Measurements from ENCODE around the gene AIMP1.
A peak's percentile ranks its signal among the peaks of the same experiment; 100 is the strongest.
"Not testable (repeated sequence)": the region's sequence is repeated elsewhere in the genome, so short reads cannot be mapped to it uniquely, and the experiment has no call there.

The AIMP1 gene

GRCh38 chr4:106317815-106318214, 1.5 kb downstream of the AIMP1 start:
- DNase-seq, result no peak
- Histone ChIP-seq H3K4me3 (peak overlapping the region in 1 of 2 donors; percentile 76), H3K27me3 (no peaks in the 10 kb centered on the region), H3K9me3 (no peaks in the 10 kb centered on the region), H3K4me1 (peaks cover 0 to 62% (median 28%) of the 10 kb centered on the region in 4 donors), H3K27ac (peak overlapping the region in 1 of 2 donors; percentile 96), H3K36me3 (peaks cover 0 to 10% (median 9%) of the 10 kb centered on the region in 3 donors)
- intact Hi-C loops (cut with DNase I; ENCODE audit: low total_unique reads), result no loop called here
- no peak for TF ChIP-seq CTCF (IDR thresholded peaks at IDR 0.05)

GRCh38 chr4:106318511-106318910, 2.2 kb downstream of the AIMP1 start:
- intact Hi-C loops (cut with DNase I; ENCODE audit: low total_unique reads), result no loop called here

GRCh38 chr4:106320235-106320634, 3.9 kb downstream of the AIMP1 start:
- H3K9me3 ChIP-seq, result no peaks in the 10 kb centered on the region
- H3K27ac ChIP-seq, result no peak overlapping the region
- no peak overlapping the region for H3K4me3 ChIP-seq
- H3K4me1 ChIP-seq, result peaks cover 0 to 51% (median 16%) of the 10 kb centered on the region in 4 donors
- no peak for DNase-seq
- intact Hi-C loops (cut with DNase I; ENCODE audit: low total_unique reads), result no loop called here
- no peaks in the 10 kb centered on the region for H3K27me3 ChIP-seq
- no peak for TF ChIP-seq CTCF (IDR thresholded peaks at IDR 0.05)
- H3K36me3 ChIP-seq, result peaks cover 0 to 13% (median 10%) of the 10 kb centered on the region in 3 donors

More at GRCh38 chr4:106318511-106318910, 2.2 kb downstream of the AIMP1 start:
- no peak for DNase-seq
- TF ChIP-seq CTCF (IDR thresholded peaks at IDR 0.05), result no peak
- Histone ChIP-seq H3K4me1 (peaks cover 0 to 62% (median 27%) of the 10 kb centered on the region in 4 donors), H3K4me3 (no peak overlapping the region), H3K27ac (no peak overlapping the region), H3K9me3 (no peaks in the 10 kb centered on the region), H3K36me3 (peaks cover 0 to 10% (median 9%) of the 10 kb centered on the region in 3 donors), H3K27me3 (no peaks in the 10 kb centered on the region)

- H3K27me3 ChIP-seq; intact Hi-C loops (cut with DNase I; ENCODE audit: low total_unique reads); H3K4me3 ChIP-seq; H3K9me3 ChIP-seq; H3K27ac ChIP-seq; DNase-seq: not testable (repeated sequence)
- H3K4me1 ChIP-seq, result peaks cover 0 to 50% (median 16%) of the 10 kb centered on the region in 4 donors
- peaks cover 6 to 21% (median 11%) of the 10 kb centered on the region in 3 donors for H3K36me3 ChIP-seq
Measured at GRCh38 chr4:106321168-106321567, 4.8 kb downstream of the AIMP1 start.

- H3K27ac ChIP-seq; intact Hi-C loops (cut with DNase I; ENCODE audit: low total_unique reads); DNase-seq; H3K4me3 ChIP-seq; H3K9me3 ChIP-seq; H3K27me3 ChIP-seq: not testable (repeated sequence)
- peaks cover 9 to 25% (median 17%) of the 10 kb centered on the region in 3 donors for H3K36me3 ChIP-seq
- peaks cover 0 to 50% (median 16%) of the 10 kb centered on the region in 4 donors for H3K4me1 ChIP-seq
Measured at GRCh38 chr4:106321814-106322213, 5.5 kb downstream of the AIMP1 start.

- no peak overlapping the region for H3K4me3 ChIP-seq
- H3K4me1 ChIP-seq, result peaks cover 0 to 38% (median 5%) of the 10 kb centered on the region in 4 donors
- no peak overlapping the region for H3K27ac ChIP-seq
- H3K9me3 ChIP-seq, result no peaks in the 10 kb centered on the region
- TF ChIP-seq CTCF (IDR thresholded peaks at IDR 0.05), result no peak
- H3K27me3 ChIP-seq, result no peaks in the 10 kb centered on the region
- H3K36me3 ChIP-seq, result peaks cover 22 to 38% (median 30%) of the 10 kb centered on the region in 3 donors
- intact Hi-C loops (cut with DNase I; ENCODE audit: low total_unique reads), result no loop called here
- DNase-seq, result no peak
Measured at GRCh38 chr4:106323119-106323518, 6.8 kb downstream of the AIMP1 start.

GRCh38 chr4:106325800-106326199, 9.4 kb downstream of the AIMP1 start:
- peaks cover 36 to 55% (median 49%) of the 10 kb centered on the region in 3 donors for H3K36me3 ChIP-seq
- H3K27ac ChIP-seq, result no peak overlapping the region
- no peaks in the 10 kb centered on the region for H3K9me3 ChIP-seq
- TF ChIP-seq CTCF (IDR thresholded peaks at IDR 0.05), result no peak
- DNase-seq, result no peak
- H3K4me1 ChIP-seq, result peaks cover 0 to 22% (median 0%) of the 10 kb centered on the region in 4 donors
- intact Hi-C loops (cut with DNase I; ENCODE audit: low total_unique reads), result no loop called here
- H3K4me3 ChIP-seq, result no peak overlapping the region
- H3K27me3 ChIP-seq, result no peaks in the 10 kb centered on the region

Measured in tibial artery (tissue), 4 donors.